NCI-H748 (cell line): ENCODE data around the gene GAL3ST2.
"Not testable (repeated sequence)": the region's sequence is repeated elsewhere in the genome, so short reads cannot be mapped to it uniquely, and the experiment has no call there.

ENCODE experiments used
- DNase-seq: peaks from one replicate; lab custom pipeline; 2025; ENCODE audit not compliant: unreplicated experiment; lab: John Stamatoyannopoulos, UW

Gene GAL3ST2

DNA sequence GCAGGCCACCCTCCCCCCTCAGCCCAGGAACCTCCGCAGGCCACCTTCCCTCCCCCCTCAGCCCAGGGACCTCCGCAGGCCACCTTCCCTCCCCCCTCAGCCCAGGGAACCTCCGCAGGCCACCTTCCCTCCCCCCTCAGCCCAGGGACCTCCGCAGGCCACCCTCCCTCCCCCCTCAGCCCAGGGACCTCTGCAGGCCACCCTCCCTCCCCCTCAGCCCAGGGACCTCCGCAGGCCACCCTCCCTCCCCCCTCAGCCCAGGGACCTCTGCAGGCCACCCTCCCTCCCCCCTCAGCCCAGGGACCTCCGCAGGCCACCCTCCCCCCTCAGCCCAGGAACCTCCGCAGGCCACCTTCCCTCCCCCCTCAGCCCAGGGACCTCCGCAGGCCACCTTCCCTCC lies 29.6 kb downstream of the GAL3ST2 start:
- DNase-seq, result not testable (repeated sequence)

DNA sequence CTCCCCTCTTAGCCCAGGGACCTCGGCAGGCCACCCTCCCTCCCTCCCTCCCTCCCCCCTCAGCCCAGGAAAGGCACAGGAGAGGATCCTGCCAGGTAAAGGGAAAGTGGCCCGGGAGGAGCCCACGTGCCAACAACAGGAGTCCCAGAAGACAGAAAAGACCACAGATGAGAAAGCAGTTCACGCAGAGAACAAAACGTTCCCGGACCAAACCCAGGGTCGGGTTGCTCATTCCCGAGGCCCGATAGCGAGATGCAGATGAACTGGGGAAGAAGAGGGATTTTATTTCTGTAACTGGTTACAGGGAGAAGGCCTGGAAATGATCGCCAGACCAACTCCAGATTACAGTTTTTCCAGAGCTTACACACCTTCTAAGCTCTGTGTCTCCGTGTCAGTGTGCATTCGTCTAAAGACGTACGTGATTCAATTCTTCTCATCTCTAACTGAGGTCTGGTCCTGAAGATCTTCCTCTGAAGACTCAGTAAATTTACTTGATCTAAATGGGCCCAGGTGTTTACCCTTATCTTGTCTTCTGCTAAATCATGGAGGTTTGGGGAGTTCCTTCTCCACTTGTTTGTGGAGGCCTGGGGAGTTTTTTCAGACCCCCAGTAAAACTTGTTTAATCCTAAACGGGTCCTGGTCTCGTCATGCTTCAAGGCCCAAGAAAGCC lies 31.6 kb downstream of the GAL3ST2 start:
- DNase-seq, result no peak

DNA sequence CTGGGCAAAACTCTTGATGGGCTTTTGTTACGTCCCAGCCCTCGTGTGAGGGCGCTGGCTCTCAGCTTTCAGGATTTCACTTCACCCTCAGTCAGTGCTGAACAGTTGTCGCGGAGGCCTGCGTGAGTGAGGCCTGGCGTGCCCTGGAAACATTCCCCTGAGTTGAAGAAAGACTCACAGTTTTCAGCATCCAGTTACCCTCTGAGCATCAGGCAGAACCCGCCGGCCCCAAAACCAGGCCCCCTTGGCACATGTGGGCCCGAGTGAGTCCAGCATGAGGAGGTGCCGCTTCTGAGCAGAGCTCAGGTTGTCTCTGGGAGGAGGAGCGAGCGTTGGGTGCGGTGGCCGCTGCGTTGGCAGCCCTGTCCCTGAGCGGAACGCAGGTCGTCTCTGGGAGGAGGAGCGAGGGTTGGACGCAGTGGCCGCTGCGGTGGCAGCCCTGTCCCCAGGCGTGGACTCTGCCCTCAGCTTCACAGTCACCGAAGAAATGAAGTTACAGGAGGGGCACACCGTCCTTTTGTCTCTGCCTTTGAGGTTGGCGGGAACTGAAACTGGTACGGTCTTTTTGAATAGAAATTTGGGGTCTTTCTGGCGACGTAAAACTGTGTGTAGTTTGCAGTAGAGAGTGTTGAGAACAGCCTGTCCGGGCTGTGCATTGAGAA lies 32.2 kb downstream of the GAL3ST2 start, which contains the start of gene NEU4:
TSS of gene NEU4 (plus strand) at position 473 of the 662 bp plus-strand sequence. CDS start 5,292 bp downstream, outside the sequence.
- DNase-seq, result no peak

DNA sequence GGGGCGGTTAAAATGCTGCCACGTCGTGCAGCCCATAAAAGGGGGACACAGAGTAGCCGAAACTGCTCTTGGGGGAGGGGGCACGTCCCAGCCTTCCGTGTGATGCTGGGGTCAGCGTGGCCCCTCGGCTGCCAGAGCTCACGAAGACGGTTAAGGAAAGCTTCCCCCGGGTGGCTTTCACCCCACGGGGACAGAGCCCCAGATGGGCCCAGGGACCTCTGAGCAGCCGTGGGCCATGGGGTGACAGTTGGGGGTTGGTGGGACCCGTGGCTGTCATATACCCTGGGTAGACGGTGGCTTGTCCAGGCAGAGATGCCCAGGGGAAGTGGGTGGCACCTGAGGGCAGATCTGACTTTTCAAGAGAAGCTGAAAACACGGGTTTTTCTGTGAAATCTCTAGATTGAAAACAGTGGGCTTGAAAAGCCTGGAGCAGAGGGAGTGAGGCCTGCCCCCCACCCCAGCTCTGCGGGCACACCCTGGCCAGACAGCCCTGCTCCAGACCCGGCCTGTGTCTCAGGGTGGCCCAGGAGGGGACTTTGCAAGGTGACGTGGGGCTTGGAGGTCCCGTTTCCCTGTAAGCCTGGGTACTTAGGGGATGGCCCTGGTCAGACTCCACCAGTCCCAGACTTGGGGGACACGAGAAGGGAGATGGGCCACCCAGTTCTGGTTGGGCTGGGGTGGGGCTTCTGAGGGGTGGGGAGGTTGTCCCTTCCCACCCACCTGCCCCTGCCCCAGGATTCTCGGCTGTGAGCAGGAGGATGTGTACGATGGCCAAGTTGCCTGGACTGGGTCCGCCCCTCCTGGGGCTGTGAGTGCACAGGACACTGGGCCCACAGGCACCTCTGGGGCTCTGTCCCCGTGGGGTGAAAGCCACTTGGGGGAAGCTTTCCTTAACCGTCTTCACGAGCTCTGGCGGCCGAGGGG lies 33.0 kb downstream of the GAL3ST2 start:
- DNase-seq, result no peak

DNA sequence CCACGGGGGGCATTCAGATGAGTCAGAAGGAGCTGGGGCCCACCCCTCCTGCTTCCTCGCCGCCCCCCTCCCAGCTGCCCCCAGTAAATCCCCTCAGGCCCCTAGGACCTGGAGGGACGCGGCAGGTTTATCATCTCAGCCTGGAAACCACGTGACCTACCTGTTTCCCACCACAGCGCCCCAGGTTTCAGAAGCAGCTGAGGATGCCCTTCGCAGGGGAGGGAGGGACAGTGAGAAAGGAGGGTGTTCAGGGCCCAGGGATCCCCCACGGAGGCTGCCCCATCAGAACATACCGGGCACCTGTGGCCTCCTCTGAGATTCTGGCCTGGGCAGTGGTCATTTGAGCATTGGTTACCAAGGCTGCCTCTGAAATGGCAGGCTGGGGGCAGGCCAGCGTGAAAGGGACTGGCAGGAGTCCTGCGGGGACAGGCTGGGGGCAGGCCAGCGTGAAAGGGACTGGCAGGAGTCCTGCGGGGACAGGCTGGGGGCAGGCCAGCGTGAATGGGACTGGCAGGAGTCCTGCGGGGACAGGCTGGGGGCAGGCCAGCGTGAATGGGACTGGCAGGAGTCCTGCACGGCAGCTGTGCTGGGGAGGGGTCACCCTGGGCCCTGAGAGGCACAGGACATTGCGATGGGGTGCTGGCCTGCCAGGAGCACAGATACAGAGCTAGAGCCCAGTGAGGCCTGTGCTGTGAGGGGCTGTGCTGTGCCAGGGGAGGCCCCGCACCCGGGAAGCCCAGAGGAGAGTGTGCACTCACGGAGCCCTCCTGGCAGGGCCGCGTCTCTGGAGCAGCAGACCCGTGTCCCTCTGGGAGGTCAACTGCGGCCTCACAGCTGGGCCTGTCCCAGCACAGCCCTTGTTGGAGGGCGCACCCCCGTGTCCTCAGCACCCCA lies 33.9 kb downstream of the GAL3ST2 start:
- DNase-seq, result no peak

DNA sequence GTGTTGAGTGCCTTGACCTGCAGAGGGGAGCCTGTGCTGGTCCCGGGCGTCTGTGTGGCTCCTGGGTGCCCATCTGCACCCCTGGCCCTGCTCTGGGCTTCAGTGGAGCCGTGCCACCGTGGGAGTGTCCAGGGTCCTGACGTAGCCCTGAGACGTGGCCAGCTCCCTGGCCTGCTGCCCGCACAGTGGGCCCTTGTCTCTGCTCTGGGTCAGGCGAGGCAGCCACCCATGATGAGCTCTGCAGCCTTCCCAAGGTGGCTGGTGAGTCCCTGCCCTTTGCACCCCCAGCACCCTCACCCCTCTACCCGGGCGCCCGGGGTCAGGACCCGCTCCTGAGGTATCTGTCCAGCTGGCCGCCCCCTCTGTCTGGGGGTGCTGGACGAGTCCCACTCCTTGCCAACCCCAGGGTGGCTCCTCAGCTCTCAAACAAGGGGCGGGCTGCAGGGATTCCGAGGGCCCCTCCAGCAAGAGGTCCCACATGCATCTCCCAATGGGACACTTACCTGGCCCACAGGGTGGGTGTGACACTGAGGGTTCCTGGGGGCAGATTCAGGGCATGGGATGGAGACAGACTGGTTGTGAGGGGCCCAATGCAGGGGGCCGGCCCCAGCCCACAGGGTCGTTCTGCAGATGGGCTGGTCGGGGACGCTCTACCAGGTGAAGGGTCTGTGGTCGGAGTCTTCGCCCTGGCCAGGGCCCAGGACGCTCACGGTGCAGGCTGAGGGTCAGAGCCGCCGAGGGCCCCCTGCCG lies 34.8 kb downstream of the GAL3ST2 start:
- DNase-seq, result no peak

DNA sequence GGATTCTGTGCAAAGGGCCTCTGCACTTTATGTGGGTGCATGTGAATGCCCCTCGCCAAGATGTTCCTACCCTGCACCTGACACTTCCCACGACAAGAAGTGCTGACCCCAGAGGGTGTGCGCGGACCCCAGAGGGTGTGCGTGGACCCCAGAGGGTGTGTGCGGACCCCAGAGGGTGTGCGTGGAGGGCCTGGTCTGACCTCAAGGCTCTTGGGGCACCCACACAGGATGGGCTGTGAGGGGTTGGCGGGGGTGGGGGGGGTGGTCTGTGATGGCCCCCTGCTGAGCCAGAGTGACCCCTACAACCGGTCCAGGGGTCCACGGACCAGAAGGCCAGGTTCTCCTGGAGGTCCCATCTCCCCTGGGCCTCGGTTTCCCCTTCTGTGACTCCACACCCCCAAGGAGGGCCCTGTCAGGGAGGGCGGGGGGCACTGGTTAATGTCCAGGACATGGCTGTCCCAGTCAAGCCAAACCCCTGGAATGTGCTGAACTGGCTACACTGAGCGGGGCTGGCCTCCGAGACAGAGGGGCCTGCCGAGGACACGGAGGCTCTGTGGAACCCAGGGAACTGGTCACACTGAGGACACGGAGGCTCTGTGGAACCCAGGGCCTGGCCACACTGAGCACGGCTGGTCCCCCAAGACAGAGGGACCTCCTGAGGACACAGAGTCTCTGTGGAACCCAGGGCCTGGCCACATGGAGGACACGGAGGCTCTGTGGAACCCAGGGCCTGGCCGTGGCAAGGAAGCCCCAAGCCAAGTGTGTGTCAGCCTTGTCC lies 35.5 kb downstream of the GAL3ST2 start:
- no peak for DNase-seq

DNA sequence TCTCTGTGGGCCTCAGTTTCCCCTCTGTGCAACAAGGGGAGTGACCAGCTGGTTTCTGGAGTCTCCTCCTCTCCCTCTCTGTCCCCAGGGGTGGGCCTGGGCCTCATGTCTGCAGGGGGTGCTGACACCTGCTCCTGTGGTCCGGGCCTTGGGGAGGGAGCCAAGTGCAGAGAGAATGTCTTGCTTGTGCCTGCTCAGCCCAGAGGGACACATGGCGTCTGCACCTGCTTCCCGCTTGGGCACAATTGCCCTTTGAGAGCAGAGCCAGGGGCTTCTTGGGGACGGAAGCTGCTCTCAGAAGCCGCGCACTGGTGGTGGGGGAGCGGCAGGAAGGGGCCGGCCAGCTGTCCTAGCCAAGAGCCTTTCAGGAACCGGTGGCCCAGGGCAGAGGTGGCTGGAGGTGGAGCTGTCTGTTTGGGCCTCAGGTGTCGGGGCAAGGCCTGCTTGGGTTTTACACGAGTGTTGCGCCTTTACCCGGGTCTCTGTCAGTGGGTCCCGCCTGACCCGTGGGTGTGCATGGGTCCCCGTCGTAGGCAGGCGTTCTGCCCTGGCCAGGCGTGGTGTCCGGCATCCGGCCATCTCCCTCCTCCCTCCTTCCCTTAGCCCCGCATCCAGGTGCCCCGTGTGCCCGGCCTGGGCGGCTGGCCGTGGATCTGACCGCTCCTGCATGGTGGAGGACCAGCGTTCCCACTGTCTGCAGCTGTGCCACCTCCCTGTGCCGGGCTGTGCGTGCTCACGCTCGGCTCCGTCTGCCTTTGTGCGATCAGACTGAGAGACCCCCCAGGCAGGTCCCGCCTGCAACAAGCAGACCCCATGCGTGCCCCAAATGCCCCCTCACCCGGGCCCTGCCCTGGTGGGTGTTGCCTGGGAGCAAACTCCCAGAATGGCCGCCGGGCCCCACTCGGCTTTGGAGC lies 36.4 kb downstream of the GAL3ST2 start:
- peak; percentile 21 for DNase-seq

DNA sequence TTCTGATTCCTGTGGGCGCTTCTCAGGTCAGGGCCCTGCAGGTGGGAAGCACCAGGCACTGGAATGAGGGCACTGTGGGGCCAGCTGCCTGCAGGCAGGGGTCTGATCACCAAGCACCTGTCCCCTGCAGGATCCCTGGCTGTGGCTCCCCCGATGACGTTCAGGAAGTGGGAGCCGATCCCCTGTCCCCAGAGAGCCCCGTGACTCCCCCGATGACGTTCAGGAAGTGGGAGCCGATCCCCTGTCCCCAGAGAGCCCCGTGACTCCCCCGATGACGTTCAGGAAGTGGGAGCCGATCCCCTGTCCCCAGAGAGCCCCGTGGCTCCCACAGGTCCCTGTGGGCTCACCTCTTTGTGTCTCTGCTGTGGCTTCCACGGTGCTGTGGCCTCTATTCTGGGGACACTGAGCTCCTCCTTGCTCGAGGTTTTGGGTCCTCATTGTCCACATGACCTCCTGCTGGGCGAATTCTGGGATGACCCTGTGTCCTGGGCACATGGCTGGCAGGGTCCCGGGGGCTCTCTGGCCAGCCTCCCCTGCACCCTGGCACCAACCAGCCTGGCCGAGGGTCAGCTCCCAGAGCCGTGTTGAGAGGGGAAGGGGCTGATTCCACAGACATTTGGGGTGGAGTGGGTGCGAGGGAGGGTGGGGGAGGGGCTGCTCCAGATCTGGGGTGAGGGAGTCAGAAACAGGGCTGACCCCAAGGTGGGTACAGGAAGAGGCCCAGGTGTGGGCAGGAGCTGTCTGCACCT lies 37.2 kb downstream of the GAL3ST2 start:
- DNase-seq, result no peak

DNA sequence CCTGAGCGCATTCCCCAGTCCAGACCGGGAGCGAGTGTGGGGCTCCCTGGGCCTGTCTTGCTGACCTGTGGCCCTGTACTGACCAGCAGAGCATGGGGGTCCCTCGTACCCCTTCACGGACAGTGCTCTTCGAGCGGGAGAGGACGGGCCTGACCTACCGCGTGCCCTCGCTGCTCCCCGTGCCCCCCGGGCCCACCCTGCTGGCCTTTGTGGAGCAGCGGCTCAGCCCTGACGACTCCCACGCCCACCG lies 37.7 kb downstream of the GAL3ST2 start:
- DNase-seq, result no peak

DNA sequence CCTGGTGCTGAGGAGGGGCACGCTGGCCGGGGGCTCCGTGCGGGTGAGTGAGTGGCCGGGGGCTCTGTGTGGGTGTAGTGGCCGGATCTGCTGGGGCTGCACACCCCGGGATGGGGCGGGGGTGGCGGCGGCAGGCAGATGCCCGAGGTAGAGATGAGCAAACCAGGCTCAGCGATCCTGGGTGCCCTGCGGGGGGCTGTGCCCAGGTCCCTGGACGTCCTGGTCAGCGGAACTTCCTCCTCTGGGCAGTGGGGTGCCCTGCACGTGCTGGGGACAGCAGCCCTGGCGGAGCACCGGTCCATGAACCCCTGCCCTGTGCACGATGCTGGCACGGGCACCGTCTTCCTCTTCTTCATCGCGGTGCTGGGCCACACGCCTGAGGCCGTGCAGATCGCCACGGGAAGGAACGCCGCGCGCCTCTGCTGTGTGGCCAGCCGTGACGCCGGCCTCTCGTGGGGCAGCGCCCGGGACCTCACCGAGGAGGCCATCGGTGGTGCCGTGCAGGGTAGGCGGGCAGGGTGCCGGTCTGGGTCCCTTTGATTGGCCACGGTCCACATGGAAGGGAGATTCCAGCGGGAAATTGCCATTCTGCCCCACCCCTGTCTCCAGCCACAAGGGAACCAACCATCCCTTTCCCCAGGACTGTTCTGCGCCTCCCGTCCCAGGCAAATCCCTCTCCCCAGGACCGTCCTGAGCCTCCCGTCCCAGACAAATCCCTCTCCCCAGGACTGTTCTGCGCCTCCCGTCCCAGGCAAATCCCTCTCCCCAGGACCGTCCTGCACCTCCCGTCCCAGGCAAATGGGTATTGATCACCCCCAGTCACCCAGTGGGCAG lies 38.2 kb downstream of the GAL3ST2 start:
- no peak for DNase-seq

DNA sequence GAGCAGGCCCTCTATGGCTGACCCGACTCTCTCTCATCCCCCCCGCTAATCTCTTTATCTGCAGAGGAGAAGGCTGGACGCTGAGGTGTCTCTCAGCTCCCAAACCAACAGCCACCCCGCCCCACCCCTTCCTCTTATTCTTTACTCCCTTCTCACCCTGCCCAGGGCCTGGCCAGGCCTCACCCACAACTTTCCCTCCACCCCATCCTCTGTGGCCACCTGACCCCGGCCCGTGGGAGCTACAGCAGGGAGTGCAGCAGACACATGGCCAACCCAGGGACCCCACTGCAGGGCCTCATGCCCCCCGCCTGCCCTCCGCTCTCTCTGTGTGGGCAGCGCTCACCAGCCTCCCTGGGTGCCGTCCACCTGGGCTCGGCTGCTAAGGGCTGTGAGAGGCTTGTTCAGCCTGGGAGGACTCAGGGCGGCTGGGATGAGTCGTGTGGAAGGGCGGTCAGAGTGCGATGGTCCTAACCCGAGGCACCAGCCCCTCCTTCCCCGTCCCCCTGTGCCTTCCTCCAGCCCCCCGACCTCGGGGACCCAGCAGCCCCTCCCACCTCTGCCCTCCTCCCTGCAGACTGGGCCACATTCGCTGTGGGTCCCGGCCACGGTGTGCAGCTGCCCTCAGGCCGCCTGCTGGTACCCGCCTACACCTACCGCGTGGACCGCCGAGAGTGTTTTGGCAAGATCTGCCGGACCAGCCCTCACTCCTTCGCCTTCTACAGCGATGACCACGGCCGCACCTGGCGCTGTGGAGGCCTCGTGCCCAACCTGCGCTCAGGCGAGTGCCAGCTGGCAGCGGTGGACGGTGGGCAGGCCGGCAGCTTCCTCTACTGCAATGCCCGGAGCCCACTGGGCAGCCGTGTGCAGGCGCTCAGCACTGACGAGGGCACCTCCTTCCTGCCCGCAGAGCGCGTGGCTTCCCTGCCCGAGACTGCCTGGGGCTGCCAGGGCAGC lies 39.1 kb downstream of the GAL3ST2 start:
- no peak for DNase-seq

DNA sequence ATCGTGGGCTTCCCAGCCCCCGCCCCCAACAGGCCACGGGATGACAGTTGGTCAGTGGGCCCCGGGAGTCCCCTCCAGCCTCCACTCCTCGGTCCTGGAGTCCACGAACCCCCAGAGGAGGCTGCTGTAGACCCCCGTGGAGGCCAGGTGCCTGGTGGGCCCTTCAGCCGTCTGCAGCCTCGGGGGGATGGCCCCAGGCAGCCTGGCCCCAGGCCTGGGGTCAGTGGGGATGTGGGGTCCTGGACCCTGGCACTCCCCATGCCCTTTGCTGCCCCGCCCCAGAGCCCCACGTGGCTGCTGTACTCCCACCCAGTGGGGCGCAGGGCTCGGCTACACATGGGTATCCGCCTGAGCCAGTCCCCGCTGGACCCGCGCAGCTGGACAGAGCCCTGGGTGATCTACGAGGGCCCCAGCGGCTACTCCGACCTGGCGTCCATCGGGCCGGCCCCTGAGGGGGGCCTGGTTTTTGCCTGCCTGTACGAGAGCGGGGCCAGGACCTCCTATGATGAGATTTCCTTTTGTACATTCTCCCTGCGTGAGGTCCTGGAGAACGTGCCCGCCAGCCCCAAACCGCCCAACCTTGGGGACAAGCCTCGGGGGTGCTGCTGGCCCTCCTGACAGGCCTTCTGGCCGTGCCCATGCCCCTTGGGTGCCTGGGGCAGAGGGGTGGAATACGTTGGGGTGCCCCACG lies 40.0 kb downstream of the GAL3ST2 start:
- no peak for DNase-seq

DNA sequence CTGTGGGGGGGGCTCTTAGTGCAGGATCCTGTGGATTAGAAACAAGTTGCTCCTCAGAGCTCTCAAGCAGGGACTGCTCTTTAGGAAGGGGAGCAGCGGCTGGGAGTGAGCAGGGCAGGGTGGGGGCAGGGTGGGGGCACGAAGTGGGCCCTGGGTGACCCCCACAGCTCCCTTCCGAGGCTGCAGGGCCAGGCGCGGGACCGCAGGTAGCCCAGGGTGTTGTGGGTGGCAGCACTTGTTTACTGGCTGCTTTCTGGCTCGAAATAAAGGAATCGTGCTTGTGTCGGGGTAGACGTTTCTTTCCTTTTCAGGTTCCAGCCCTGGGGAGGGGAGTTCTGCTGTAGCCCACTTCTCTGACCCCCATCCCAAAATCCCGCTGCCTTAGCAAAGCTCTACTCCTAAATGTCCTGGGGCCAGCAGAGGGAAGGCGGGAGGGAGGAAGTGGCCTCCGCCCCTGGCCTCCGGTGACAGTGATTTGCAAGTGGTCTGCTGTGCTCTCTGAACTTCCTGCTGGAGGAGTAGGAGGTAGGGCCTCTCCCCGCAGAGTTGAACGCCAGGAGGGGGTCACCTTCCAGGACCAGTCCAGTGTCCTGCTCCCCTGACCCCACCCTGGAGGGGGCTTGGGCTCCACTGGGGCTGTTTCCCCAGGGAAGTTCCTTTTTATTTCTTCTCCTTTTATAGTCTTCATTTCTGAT lies 40.7 kb downstream of the GAL3ST2 start:
- DNase-seq, result no peak

DNA sequence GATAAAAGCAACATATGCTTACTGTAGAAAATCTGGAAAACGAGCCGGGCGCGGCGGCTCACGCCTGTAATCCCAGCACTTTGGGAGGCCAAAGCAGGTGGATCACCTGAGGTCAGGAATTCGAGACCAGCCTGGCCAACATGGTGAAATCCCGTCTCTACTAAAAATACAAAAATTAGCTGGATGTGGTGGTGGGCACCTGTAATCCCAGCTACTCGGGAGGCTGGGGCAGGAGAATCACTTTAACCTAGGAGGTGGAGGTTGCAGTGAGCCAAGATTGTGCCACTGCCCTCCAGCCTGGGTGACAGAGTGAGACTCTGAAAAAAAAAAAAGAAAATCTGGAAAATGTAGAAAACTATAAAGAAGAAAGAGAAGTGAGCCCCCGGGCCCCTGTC lies 41.2 kb downstream of the GAL3ST2 start:
- DNase-seq, result not testable (repeated sequence)
